GM12878 (cell line): ENCODE data around the gene PALD1. TPM values are rescaled to one million over a fixed set of nuclear protein-coding genes. Genes with fewer than 3 reads are reported as not detected.

Experiments
- ATAC-seq: fragments of 200-7000 bp; cut with Tn5 transposase; 3 replicates; pipeline ENCODE4 v1.9.1; 2020; ENCODE audit warnings: mild to moderate bottlenecking, moderate library complexity
- BruUV-seq: library from RNA; stranded (reverse); fragments of 400-500 nt; replicated peaks from 2 replicates; lab custom pipeline; 2021; lab: Mats Ljungman, UMichigan
- CTCF ChIA-PET: fragments of 300-600 bp; sonication (Branson Sonifier 250); formaldehyde crosslinking; extraction: SDS; loops from one replicate; lab custom pipeline; 2021; ENCODE audit warnings: inconsistent platforms; lab: Yijun Ruan, JAX
- POLR2A ChIA-PET: fragments of 350-600 bp; formaldehyde crosslinking; extraction: SDS; loops from one replicate; lab custom pipeline; 2021; ENCODE audit warnings: inconsistent platforms; lab: Charles Lee
- RAD21 ChIA-PET: fragments of 300-600 bp; sonication (Branson Sonifier 250); formaldehyde crosslinking; loops from one replicate; lab custom pipeline; 2023; ENCODE audit warnings: antibody characterized with exemption; ENCODE audit not compliant: unreplicated experiment; lab: Charles Lee
- SMC1A ChIA-PET: fragments of 300-600 bp; sonication (Branson Sonifier 250); formaldehyde crosslinking; loops from one replicate; lab custom pipeline; 2023; ENCODE audit not compliant: unreplicated experiment, uncharacterized antibody; lab: Charles Lee
- DNase-seq: peaks from one replicate; pipeline ENCODE4 v3.0.0-alpha.2; 2011; ENCODE audit warnings: low read depth, low spot score
- FAIRE-seq: peaks from 3 replicates; lab custom pipeline; 2011; peaks lifted over from hg19 to GRCh38; lab: Jason Lieb, UNC
- H2AFZ ChIP-seq: 2 replicates; pipeline ENCODE4 v1.6.0; 2011; ENCODE audit warnings: low read depth, low read length, control low read depth; ENCODE audit not compliant: control insufficient read depth
- H3K27ac ChIP-seq: 2 replicates; pipeline ENCODE4 v1.5.1; 2011; ENCODE audit warnings: control low read depth; ENCODE audit not compliant: control insufficient read depth, insufficient read depth
- H3K27me3 ChIP-seq, 2 experiments: replicated peaks in 1 of 2; 2 replicates each; pipeline versions ENCODE4 v1.6.0 to v1.6.1; 2011; ENCODE audit warnings: low read length in 1 of 2; ENCODE audit not compliant: control insufficient read depth in 2 of 2, insufficient read depth in 2 of 2
- H3K36me3 ChIP-seq, 2 experiments: 2 replicates each; pipeline ENCODE4 v1.5.1; 2011; ENCODE audit warnings: low read length in 1 of 2; ENCODE audit not compliant: control insufficient read depth in 2 of 2, insufficient read depth in 2 of 2
- H3K4me1 ChIP-seq: 2 replicates; pipeline ENCODE4 v1.6.1; 2011; ENCODE audit warnings: mild to moderate bottlenecking, low read length, moderate library complexity, mixed read lengths; ENCODE audit not compliant: control insufficient read depth, insufficient read depth
- H3K4me2 ChIP-seq: 2 replicates; pipeline ENCODE4 v1.6.0; 2011; ENCODE audit warnings: control low read depth; ENCODE audit not compliant: control insufficient read depth, insufficient read depth
- H3K4me3 ChIP-seq: fragments of 200-600 bp; sonication (generic); 2 replicates; pipeline ENCODE4 v1.5.1; 2016
- H3K79me2 ChIP-seq: 2 replicates; pipeline ENCODE4 v1.6.0; 2011; ENCODE audit warnings: low read length; ENCODE audit not compliant: control insufficient read depth, insufficient read depth
- H3K9ac ChIP-seq: 2 replicates; pipeline ENCODE4 v1.8.0; 2011; ENCODE audit warnings: low read length, control low read depth, mixed read lengths; ENCODE audit not compliant: control insufficient read depth, insufficient read depth
- H3K9me3 ChIP-seq: replicated peaks from 3 replicates; pipeline ENCODE4 v1.5.1; 2011; ENCODE audit warnings: mild to moderate bottlenecking, low read length; ENCODE audit not compliant: control insufficient read depth, insufficient read depth
- H4K20me1 ChIP-seq: 2 replicates; pipeline ENCODE4 v1.6.0; 2011; ENCODE audit not compliant: control insufficient read depth, insufficient read depth
- CBFB ChIP-seq: IDR thresholded peaks from 2 replicates; pipeline ENCODE4 v1.6.1; 2016; ENCODE audit warnings: antibody characterized with exemption, low read depth
- CEBPZ ChIP-seq: fragments of 150-350 bp; IDR thresholded peaks from 2 replicates; pipeline ENCODE4 v1.6.1; 2016; ENCODE audit warnings: low read depth, low read length
- CHD4 ChIP-seq: fragments of 200-600 bp; sonication (generic); IDR thresholded peaks from 2 replicates; pipeline ENCODE4 v1.6.1; 2016; ENCODE audit warnings: mild to moderate bottlenecking
- ESRRA ChIP-seq: IDR thresholded peaks from 2 replicates; pipeline ENCODE4 v1.6.1; 2012; ENCODE audit warnings: mild to moderate bottlenecking, low read length, improper control_type of control experiment
- GATAD2B ChIP-seq: fragments of 450-650 bp; conservative IDR thresholded peaks from 2 replicates; pipeline ENCODE4 v1.6.1; 2017; ENCODE audit warnings: low read depth, mild to moderate bottlenecking, moderate library complexity
- MEF2B ChIP-seq: fragments of 450-650 bp; IDR thresholded peaks from 2 replicates; pipeline ENCODE4 v1.6.1; 2018; ENCODE audit warnings: mild to moderate bottlenecking, moderate library complexity; ENCODE audit not compliant: partially characterized antibody, poor library complexity, severe bottlenecking
- MYC ChIP-seq: IDR thresholded peaks from 2 replicates; pipeline ENCODE4 v1.6.1; 2011; ENCODE audit warnings: mild to moderate bottlenecking, low read length, moderate library complexity, inconsistent platforms; ENCODE audit not compliant: insufficient read depth, insufficient replicate concordance, insufficient read length, severe bottlenecking
- RELA ChIP-seq: fragments of 450-650 bp; IDR thresholded peaks from 2 replicates; pipeline ENCODE4 v1.8.0; 2014; ENCODE audit warnings: borderline replicate concordance; ENCODE audit not compliant: partially characterized antibody
- STAT3 ChIP-seq: IDR thresholded peaks from 2 replicates; pipeline ENCODE4 v1.6.1; 2011; ENCODE audit warnings: low read depth, low read length, improper control_type of control experiment
- USF2 ChIP-seq: IDR thresholded peaks from 2 replicates; pipeline ENCODE4 v1.6.1; 2011; ENCODE audit warnings: low read depth, low read length, improper control_type of control experiment, borderline replicate concordance
- WGBS: methylation state at CpG from one replicate; pipeline ENCODE4 v1.1.6; 2016; ENCODE audit warnings: low lambda C conversion rate; ENCODE audit not compliant: insufficient replicate concordance, insufficient coverage; ENCODE audit errors: missing lambda C conversion rate; 5-methylcytosine and 5-hydroxymethylcytosine counted together
- in situ Hi-C: fragments of 300-500 bp; cut with MboI; formaldehyde crosslinking; loops from 9 replicates; pipeline ENCODE4 v1.14.3; 2018; ENCODE audit warnings: mixed read lengths
- intact Hi-C: fragments of 100-400 bp; cut with micrococcal nuclease; formaldehyde crosslinking; loops from one replicate; pipeline ENCODE4 v1.14.2; 2022; ENCODE audit not compliant: unreplicated experiment
- polyA plus RNA-seq, 11 experiments: library from polyadenylated mRNA; depleted of rRNA in 4 of 11; unstranded in 6 of 11; stranded (reverse) in 5 of 11; fragments of >200 nt; fragmentation: Nextera tagmentation in 4 of 11; fragmentation: Illumina TruSeq in 1 of 11; extraction: Ambion mirVana in 4 of 11; extraction: Trizol in 1 of 11; gene quantifications; 1 replicate in 1 of 11; 2 replicates in 10 of 11; pipeline versions ENCODE4 v1.2.1 to v1.2.3, GENCODE V29; 2011 to 2016; ENCODE audit warnings: inconsistent platforms in 2 of 11, missing spikeins in 2 of 11, low read depth in 1 of 11
- total RNA-seq, 4 experiments: library from RNA; depleted of rRNA in 3 of 4; stranded (reverse); fragments of >200 nt in 3 of 4; fragmentation: Illumina TruSeq in 1 of 4; extraction: Trizol in 1 of 4; gene quantifications; 2 replicates each; pipeline versions ENCODE4 v1.2.1 to v1.2.3, GENCODE V29; 2013 to 2021
- TF ChIP-seq, protein P1 (sequence below), 3 experiments: IDR thresholded peaks in 2 of 3; conservative IDR thresholded peaks in 1 of 3; 2 replicates each; pipeline ENCODE4 v1.5.1; 2011; ENCODE audit warnings: low read depth in 3 of 3, low read length in 3 of 3, mild to moderate bottlenecking in 3 of 3, control low read depth in 2 of 3, moderate library complexity in 2 of 3, inconsistent platforms in 1 of 3, mixed read lengths in 1 of 3; ENCODE audit not compliant: control insufficient read depth in 2 of 3, insufficient read depth in 1 of 3; ENCODE audit errors: extremely low read depth in 1 of 3

The PALD1 gene
- total and polyA plus RNA-seq, 10 of the 15 experiments (the other 5 are each of a cell fraction or from before 2014, with no cell fraction given): 0.43 to 20.9 (median 9.0) TPM

DNA sequence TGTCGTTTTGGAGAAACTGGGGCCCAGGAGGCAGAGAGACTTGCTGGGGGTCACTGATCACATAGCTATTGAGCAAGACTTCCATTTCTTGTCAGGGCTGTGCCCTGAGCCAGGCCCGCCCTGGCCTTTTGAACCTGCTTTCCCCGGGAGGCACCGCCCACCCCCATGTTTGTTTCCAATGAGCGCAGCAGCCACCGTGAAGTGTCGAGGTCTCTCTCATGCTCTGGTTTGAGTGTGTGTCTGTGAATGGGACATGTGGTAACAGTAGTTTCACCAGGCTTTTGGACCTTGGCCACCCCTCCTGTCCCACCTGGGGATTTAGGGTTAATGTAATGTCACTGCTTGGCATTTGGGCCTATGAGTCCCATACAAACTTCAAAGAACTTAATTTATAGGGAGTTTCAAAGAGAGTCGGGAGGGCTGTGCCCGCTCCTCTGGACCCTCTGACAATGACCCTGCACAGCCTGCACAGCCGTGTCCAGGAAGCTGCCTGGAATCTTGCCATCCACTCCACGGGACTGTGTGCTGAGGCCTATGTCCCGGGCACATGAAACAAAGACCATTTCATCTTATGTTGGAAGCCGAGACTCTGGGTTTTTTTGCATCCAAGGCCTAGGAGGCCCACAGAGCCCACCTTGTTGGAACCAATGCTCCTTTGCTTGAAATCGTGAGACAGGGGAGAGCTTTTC is 117.7 kb downstream of the PALD1 start (continued):
- TF ChIP-seq USF2 (no peak), CHD4 (no peak), STAT3 (no peak), CBFB (no peak), MYC (no peak), ESRRA (no peak)
- TF ChIP-seq, all 136 proteins: peak for 0

- no peak for DNase-seq
- intact Hi-C loops (no loop called here), in situ Hi-C loops (no loop called here)
- no peak for ATAC-seq
- Histone ChIP-seq H3K4me1 (no peaks in the 10 kb centered on the region), H3K79me2 (no peaks in the 10 kb centered on the region), H3K27ac (no peak overlapping the region), H3K4me3 (no peak overlapping the region), H3K9me3 (no peaks in the 10 kb centered on the region), H3K36me3 (no peaks in the 10 kb centered on the region), H4K20me1 (no peaks in the 10 kb centered on the region), H3K27me3 (no peaks in the 10 kb centered on the region), H2AFZ (no peak overlapping the region), H3K4me2 (no peak overlapping the region), H3K9ac (no peak overlapping the region)
- no TSS peak for BruUV-seq
- ChIA-PET CTCF (no interaction called here), POLR2A (interaction anchor here (0.6 kb wide), 2 partner anchors 9 to 145 kb away, joined by 3 to 5 read pairs; no protein-coding TSS in a partner anchor), SMC1A (interaction anchor here (1.4 kb wide), 1 partner anchor 9 kb away, joined by 6 read pairs; no protein-coding TSS in a partner anchor), RAD21 (interaction anchor here (0.7 to 0.8 kb wide), 3 partner anchors 11 to 33 kb away, joined by 3 to 4 read pairs (median 3); no protein-coding TSS in a partner anchor)
- FAIRE-seq: no peak
- 66% methylated on average over 8 of the region's 8 CpGs for WGBS
- TF ChIP-seq, protein P1, sequence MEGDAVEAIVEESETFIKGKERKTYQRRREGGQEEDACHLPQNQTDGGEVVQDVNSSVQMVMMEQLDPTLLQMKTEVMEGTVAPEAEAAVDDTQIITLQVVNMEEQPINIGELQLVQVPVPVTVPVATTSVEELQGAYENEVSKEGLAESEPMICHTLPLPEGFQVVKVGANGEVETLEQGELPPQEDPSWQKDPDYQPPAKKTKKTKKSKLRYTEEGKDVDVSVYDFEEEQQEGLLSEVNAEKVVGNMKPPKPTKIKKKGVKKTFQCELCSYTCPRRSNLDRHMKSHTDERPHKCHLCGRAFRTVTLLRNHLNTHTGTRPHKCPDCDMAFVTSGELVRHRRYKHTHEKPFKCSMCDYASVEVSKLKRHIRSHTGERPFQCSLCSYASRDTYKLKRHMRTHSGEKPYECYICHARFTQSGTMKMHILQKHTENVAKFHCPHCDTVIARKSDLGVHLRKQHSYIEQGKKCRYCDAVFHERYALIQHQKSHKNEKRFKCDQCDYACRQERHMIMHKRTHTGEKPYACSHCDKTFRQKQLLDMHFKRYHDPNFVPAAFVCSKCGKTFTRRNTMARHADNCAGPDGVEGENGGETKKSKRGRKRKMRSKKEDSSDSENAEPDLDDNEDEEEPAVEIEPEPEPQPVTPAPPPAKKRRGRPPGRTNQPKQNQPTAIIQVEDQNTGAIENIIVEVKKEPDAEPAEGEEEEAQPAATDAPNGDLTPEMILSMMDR (IDR thresholded peaks at IDR 0.05 in 2 of 3, conservative IDR thresholded peaks at IDR 0.05 in 1 of 3; ENCODE audit: control insufficient read depth in 2 of 3, extremely low read depth in 1 of 3, insufficient read depth in 1 of 3, low read depth in 3 of 3, low read length in 3 of 3): no peak
- TF ChIP-seq CEBPZ (no peak), RELA (no peak), GATAD2B (no peak), MEF2B (no peak)
Observed at GRCh38 chr10:70596860-70597809, 118.6 kb downstream of the PALD1 start.
